HG03442 (cell line): ENCODE measurements around the gene RPS10.
"Not testable (repeated sequence)": the region's sequence is repeated elsewhere in the genome, so short reads cannot be mapped to it uniquely, and the experiment has no call there.

ENCODE experiments used
- ATAC-seq: cut with Tn5 transposase; IDR thresholded peaks from one replicate; pipeline ENCODE4 v1.9.1; 2021; ENCODE audit warnings: mild to moderate bottlenecking, moderate library complexity; ENCODE audit not compliant: unreplicated experiment

RPS10 gene

GRCh38 chr6:34393966-34394305 is 31.9 kb downstream of the RPS10 start:
- ATAC-seq, result no peak

GRCh38 chr6:34393191-34393965 is 32.5 kb downstream of the RPS10 start:
- ATAC-seq, result no peak

GRCh38 chr6:34392497-34393190 is 33.2 kb downstream of the RPS10 start, which contains the start of gene NUDT3:
Gene NUDT3, minus strand, starts transcription at chr6:34392669. Its CDS starts 307 bp downstream, at chr6:34392362.
- peak; percentile 86 for ATAC-seq

- peak; percentile 9 for ATAC-seq
Measured at GRCh38 chr6:34391786-34392496, 33.9 kb downstream of the RPS10 start.

- no peak for ATAC-seq
Measured at GRCh38 chr6:34391473-34391785, 34.4 kb downstream of the RPS10 start.

GRCh38 chr6:34390531-34391472 is 35.1 kb downstream of the RPS10 start:
- ATAC-seq, result no peak

- ATAC-seq, result no peak
Measured at GRCh38 chr6:34389034-34389433, 36.8 kb downstream of the RPS10 start.

GRCh38 chr6:34388421-34388820 is 37.4 kb downstream of the RPS10 start:
- ATAC-seq, result no peak

GRCh38 chr6:34386316-34387137 is 39.3 kb downstream of the RPS10 start:
- ATAC-seq, result no peak

- no peak for ATAC-seq
Measured at GRCh38 chr6:34385793-34386195, 40.1 kb downstream of the RPS10 start.

GRCh38 chr6:34384321-34385153 is 41.3 kb downstream of the RPS10 start:
- ATAC-seq, result no peak

- no peak for ATAC-seq
Measured at GRCh38 chr6:34383656-34384320, 42.1 kb downstream of the RPS10 start.

GRCh38 chr6:34383161-34383631 is 42.7 kb downstream of the RPS10 start:
- no peak for ATAC-seq

GRCh38 chr6:34381081-34381480 is 44.8 kb downstream of the RPS10 start:
- no peak for ATAC-seq

- no peak for ATAC-seq
Measured at GRCh38 chr6:34378470-34378869, 47.4 kb downstream of the RPS10 start.

- ATAC-seq, result no peak
Measured at GRCh38 chr6:34377984-34378383, 47.9 kb downstream of the RPS10 start.

- not testable (repeated sequence) for ATAC-seq
Measured at GRCh38 chr6:34377571-34377970, 48.3 kb downstream of the RPS10 start.

GRCh38 chr6:34375833-34376232 is 50.0 kb downstream of the RPS10 start:
- no peak for ATAC-seq
